Stimulated activated CD4-positive, alpha-beta T cell treated with anti-CD3 and anti-CD28 coated beads, Interleukin-15, amount 100 ng/mL, for 48 hours (primary cell): ENCODE measurements around the gene CDH23.

Source experiments
- DNase-seq, 2 donors: peaks; one replicate each; pipeline ENCODE4 v3.0.0-alpha.2; 2020; ENCODE audit warnings: low read depth in 2 of 2

Gene CDH23

DNA sequence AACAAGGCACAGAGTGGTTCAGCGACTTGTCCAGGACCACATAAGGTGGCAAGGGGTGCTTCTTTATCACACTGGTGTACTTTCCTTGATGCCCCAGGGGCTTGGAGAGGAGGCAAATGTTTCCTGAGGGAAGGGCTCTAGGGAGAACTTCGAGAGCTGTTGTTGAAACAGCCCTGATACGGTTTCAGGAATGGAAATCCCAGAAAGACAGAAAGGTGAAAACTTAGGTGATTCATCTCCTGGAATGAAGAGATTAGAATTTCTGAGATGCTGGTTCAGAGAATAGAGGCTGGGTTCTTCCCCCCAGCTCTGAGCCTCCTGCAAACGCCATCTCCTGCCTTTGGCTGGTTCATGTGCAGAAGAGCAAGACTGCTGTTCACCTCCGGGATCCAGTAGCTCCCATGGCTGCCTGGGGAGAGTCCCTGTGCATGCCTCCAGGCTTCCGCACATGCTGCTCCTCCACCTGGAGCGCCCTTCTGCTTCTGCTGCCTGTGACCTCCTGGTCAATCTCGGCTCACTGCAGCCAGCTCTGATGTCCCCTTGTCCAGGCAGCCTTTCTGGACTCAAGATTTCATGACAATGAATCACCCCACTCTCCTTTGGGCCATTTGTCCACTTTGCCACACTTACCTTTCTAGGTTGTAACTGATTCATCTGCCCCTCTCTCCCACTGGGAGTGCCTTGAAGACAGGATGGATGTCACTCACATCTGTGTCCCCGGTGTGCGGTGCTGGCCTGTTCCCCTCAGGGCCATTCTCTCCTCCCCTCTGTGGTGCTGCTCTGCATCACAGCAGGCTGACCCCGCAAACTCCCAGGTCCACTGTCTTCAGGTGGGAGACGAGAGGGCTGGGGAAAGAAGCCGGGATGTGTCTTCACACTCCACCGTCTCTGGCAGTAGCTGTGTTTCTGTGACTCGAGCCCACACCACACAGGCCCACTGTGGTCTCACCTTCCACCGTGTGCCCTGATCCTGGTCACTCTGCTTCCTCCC, 3.6 kb upstream of the CDH23 start:
- no peak for DNase-seq

DNA sequence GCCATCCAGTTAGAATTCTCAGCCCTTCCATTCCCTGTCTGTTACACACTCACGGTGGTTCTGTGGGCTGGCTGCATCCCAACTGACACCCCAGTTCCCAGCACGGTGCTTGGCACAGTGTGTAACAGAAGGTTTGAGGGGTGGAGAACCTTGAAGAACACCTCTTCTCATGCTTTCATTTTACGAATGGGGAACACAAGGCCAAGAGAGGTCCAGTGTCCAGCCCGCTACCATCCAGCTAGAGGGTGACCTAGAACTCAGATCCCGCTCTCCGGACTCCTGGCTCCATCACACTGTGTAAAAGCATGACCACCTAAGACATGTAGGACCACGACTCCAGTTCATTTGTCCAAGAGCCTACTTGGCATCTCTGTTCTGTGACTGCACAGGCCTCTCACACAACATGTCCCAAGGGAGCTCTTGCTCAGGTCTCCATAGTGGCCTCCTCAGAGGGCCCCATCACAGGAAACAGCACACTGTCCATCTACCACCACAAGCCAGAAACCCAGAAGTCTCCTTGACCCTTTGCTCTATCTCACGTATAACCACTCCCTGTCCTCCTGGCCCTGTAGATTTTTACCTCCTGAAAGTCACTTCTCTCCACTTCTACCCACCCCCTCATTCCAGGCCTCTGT, 2.8 kb upstream of the CDH23 start:
- no peak for DNase-seq

DNA sequence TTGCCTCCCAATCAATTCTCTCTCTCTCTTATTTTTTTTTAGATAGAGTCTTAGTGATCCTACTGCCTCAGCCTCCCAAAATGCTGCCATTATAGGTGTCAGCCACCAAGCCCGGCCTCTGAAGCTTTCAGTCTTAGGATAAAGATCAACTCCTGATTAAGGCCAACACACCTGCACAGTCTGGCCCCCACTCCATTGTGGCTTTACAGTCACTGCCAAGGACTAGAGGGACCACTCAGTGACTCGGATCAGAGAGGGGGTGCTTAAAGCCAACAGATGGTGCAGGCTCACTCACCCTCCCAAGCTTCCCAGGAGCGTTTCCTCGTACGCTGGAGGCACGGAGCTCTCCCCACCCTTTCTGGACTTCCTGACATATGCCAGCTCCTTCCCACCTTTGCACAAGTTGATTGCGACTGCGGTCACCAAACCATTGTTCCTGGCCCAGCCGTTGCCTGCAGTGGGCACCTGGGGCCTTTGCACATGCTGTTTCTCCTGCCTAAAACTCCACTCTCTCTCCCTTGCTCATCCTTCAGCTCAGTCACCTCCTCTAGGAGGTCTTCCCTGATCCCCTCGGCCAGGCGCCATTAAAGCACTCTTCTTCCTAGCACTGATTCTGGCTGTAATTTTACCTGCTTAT, 1.7 kb upstream of the CDH23 start:
- DNase-seq: no peak

GRCh38 chr10:71395621-71396020, 1.1 kb upstream of the CDH23 start:
- no peak for DNase-seq

GRCh38 chr10:71396084-71396710, 523 bp upstream of the CDH23 start:
- peak in 1 of 2 donors; percentile 19 for DNase-seq

GRCh38 chr10:71397296-71398212, 834 bp downstream of the CDH23 start:
- DNase-seq: no peak

GRCh38 chr10:71398976-71399375, 2.3 kb downstream of the CDH23 start:
- DNase-seq: no peak

DNA sequence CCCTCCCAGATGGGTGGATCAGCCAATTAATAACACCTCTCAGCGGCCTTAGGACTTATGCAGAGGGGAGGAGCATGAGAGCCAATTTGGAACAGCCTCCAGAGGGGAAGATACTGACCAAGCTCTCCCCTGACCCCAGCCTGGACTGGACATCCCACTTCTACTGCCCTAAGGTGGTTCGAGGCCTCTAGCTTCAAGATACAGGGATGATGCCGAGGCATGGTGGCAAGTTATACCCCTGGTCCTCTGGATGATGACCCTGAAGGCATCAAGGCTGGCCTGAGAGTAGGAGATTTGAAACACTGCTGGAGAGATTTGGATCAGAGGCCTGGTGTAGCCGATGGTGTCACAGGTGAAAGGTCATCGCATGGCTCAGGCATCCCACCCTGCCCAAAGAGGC, 3.2 kb downstream of the CDH23 start:
- no peak for DNase-seq

DNA sequence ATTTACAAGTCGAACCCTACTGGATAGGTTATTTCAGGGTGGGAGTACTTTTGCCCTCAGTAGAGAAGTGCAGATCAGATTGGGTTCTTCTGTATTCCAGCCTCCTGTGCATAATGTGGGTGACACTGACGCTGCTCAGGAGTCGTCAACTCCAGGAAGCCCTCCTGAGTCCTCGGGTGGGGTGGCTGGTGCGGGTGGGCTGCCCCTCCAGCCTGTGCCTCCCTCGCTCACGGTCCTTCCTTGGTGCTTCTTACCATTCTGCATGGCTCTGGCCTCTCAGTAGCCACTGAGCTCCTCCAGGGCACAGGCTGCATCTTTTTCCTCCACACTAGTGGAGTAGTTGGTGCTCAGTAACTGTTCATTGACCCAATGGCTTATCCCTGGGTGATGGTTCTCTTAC, 4.3 kb downstream of the CDH23 start:
- no peak for DNase-seq

GRCh38 chr10:71402005-71402404, 5.3 kb downstream of the CDH23 start:
- DNase-seq: no peak

GRCh38 chr10:71404503-71405295, 8.0 kb downstream of the CDH23 start:
- no peak for DNase-seq

- no peak for DNase-seq
Observed at GRCh38 chr10:71406878-71407277, 10.2 kb downstream of the CDH23 start.

- DNase-seq: no peak
Observed at GRCh38 chr10:71408436-71409225, 11.9 kb downstream of the CDH23 start.

DNA sequence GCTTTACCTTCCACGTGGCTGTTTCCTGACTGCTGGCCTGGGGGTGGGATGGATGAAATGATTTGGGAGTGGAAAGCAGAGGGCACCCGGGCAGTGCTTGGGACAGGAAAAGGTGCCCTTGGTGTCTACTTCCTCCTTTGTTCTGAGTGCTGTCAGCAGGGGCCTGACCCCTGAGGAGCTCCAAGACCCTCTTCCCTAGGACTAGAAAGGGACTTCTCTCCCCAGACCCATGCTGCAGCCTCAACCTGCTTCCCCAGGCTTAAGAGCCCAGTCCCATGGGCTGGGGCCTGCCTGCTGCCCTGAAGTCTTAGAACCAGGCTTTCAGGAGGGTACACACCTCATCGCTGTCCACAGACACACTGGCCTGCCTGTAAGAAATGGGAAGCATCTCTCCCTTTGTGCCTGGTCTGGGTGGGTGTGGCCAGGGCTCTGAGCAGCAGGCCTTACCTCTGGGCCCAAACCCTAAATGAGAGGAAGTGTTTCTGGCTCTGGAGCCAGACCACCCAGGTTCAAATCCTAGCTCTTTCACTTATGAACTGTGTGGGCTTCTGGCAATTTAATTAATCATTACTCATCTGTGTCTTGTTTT, 12.9 kb downstream of the CDH23 start:
- DNase-seq: no peak

DNA sequence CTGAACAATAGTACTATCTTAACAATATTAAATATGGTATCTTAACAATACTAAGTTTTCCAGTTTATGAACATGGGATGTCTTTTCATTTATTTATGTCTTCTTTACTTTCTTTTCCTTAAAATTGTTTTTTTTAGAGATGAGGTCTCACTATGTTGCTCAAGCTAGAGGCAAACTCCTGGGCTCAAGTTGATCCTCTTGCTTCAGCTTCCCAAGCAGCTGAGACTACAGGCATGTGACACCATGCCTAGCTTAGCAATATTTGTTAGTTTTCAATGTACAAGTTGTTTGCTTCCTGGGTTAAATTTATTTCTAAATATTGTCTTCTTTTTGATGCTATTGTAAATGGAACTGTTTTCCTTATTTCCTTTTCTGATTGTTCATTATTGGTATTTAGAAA, 16.9 kb downstream of the CDH23 start:
- no peak for DNase-seq

- no peak for DNase-seq
Observed at GRCh38 chr10:71414359-71414758, 17.6 kb downstream of the CDH23 start.

DNA sequence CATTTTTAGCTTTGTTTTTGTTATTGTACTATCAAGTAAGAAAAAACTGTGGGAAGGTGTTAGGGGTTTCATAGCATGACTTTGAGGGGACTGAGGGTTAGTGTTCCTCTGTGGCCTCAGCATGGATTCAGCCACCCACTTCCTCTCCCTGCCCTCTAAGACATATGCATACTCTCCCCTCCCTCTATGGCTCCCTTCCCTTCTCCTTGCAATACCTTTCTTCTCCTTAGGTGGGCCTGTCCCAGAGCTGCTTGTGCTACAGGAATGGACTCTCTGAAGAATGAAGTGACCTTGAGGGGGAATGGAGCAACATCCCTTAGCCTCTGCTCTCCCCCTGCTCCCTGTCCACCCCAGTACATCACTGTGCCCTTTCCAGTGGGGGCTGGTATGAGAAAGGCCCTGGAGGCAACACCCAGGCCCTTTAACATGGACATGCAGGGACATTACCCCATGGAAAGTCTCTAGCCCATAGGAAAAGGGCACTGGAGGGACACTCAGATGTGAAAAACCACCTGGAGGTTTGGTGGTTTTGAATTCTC, 22.4 kb downstream of the CDH23 start:
- no peak for DNase-seq

DNA sequence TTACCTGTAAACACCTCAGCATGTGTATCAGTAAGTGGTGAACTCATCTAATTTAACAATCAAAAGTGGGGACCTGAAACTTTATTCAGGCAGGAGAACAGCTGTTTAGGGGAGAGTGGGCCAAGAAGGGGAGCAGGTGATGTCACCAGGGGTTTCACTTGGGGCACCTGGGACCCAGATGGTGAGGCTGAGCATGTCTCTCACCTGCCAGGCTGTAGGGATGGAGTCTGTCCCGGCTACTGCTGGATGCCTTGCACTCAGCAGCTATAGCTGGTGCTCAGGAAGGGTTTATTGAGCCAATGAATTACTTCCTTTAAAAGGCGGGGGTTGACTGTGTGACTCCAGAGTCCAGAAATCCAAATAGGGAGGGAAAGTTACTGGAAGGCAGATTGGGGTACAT, 23.0 kb downstream of the CDH23 start:
- no peak for DNase-seq

DNA sequence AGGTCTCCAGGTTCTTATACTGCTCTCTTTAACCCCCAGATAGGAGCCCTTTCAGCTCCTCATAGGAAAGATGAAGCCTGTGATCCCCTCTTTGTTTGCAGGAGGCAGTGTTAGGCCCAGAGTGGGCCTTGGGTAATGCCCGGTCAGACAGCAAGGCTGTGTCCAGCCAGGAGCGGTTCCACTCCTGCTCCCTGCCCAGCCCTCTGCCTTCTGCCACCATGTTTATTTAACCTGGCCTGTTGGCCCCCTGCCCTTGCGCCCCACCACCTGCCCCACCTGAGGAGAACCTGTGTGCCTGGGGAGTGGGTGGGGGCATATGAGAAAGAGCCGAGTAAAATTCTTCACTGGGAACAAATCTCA, 24.3 kb downstream of the CDH23 start:
- no peak for DNase-seq
